HG02588 (cell line): ENCODE measurements around the gene PRDX4.
A peak's percentile ranks its signal among the peaks of the same experiment; 100 is the strongest.
"Not testable (repeated sequence)": the region's sequence is repeated elsewhere in the genome, so short reads cannot be mapped to it uniquely, and the experiment has no call there.

Source experiments
- ATAC-seq: cut with Tn5 transposase; IDR thresholded peaks from one replicate; pipeline ENCODE4 v1.9.1; 2021; ENCODE audit warnings: mild to moderate bottlenecking, moderate library complexity; ENCODE audit not compliant: unreplicated experiment

PRDX4 gene

DNA sequence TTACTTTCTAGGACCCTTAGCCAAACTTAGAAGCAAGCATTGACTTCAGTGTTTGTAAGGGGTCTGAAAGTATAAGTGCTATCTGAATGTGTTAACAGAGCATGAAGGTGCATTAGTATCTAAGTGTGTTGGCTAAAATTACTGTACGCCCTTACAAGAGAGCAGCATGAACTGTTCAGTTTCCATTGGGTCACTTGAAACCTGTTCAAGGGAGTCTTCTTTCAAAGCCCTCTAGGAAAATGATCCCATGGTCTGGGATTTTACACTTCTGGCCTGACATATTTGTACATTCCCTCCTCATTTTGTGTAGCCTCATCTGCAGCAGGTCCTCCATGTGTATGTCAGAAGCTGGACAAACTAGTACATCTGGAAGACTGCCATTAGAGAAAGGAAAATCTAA, 3.2 kb downstream of the PRDX4 start:
- no peak for ATAC-seq

GRCh38 chrX:23673108-23673507, 5.8 kb downstream of the PRDX4 start:
- ATAC-seq: no peak

DNA sequence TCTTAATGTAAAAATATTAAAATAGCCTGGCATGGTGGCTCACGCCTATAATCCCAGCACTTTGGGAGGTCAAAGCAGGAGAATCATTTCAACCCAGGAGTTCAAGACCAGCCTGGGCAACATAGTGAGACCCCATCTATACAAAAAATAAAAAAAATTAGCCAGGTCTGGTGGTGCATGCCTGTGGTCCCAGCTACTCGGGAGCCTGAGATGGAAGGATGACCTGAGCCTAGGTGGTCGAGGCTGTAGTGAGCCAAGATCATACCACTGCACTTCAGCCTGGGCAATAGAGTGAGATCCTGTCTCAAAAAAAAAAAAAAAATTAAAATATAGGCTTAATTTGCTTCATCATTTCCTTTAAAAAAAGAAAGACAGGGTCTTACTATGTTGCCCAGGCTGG, 9.2 kb downstream of the PRDX4 start:
- ATAC-seq: not testable (repeated sequence)

DNA sequence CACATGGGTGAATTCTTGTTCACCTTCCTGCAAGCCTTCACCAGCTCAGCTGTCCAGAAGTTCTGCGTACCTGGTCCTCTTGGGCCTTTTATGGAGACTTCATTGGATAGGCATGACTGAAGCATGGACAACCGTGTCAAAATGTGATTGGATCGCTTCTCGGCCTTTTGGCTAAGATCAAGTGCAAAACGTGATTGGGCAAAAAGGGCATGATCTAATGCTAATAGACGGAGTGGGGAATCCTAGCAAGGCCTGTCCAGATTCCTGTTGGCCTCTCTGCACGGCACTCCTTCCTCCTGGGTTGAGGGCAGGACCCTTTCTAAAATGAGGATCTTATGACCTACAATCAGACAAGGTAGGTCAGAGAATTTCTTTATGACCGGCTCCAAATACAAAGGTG, 24.9 kb downstream of the PRDX4 start:
- ATAC-seq: no peak

DNA sequence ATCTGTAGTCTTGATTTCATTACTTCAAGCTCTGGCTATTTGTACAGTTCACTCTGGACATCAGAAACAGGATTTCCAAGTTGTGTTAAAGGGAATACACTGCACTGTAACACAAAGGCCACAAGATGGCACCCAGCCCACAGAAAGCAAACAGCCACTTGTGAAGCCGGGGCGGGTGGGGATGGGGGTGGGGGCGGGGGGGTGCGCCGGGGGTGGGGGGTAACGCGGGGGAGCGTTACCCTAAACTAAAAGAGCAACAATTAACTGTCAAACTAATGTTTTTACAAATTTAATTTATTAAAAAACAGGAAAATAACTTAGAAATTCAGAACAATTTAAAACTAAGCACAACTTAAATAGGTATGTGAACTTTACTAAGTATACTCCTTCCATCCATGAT, 27.3 kb downstream of the PRDX4 start:
- no peak for ATAC-seq

DNA sequence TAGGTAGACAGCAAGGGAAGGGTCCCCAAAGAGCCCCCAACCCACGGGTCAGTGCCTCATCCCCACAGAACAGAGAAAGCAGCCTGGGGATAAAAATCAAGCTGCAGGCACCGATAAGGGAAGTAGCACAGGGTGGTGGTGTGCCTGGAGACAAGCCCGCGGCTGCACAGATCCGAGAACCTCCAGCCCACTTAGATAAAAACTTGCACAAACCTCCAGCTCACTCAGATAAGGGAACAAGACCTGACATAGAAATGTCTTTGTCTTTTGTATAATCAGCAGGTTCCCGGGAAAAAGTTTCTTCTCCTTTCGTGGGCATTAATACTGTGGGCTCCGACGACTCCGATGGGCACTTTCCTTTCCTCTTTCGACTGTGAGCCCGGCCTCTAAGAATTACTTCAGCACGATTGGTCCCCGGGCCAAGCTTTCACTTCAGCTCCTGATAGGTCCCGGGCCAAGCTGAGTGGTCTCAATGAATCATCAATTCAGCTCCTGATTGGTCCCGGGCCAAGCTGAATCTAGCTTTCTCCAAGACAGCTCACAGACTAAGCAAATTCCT, 32.4 kb downstream of the PRDX4 start:
- no peak for ATAC-seq

- no peak for ATAC-seq
These were observed 37.4 kb downstream of the PRDX4 start for GRCh38 chrX:23704673-23705206.

DNA sequence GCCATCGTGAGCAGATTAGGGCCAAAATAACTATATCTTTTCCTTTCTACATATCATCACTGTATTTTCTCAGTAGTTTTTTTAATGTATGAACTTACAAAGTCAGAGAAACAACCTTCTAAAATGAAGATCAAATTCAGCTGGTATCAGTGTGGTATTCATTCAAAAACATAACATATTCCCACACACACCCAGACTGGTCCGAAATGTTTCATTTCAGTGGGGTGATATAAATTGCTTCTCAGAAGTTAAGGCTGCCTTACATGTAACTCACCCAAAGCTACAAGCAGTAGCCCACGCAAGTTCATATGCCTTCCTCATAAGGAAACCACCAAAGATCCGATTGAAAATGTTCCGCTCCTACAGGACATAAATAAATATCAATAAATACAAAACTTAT, 37.9 kb downstream of the PRDX4 start:
- ATAC-seq: no peak

DNA sequence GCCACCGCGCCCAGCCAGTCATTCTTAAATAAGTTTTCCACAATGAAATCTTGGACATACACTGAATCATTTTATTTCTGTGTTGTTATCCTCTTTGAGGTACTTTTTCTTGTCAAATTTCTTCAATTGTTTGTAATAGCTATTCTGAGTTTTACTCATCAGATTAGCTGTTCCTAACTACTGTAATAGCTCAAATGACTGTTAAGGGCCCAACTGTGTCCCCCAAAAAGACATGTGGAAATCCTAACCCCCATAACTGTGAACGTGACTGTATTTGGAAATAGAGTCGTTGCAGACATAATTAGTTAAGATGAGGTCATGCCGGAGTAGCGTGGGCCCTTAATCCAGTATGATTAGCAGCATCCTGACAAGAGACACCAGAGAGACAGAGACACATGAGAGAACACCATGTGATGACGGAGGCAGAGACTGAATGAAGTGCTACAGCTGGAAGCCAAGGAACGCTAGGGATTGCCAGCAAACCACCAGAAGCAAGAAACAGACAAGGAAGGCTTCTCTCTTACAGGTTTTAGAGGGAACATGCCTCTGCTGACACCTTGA, 52.9 kb downstream of the PRDX4 start:
- ATAC-seq: no peak

- ATAC-seq: no peak
These were observed 58.9 kb downstream of the PRDX4 start for GRCh38 chrX:23726191-23726590.

DNA sequence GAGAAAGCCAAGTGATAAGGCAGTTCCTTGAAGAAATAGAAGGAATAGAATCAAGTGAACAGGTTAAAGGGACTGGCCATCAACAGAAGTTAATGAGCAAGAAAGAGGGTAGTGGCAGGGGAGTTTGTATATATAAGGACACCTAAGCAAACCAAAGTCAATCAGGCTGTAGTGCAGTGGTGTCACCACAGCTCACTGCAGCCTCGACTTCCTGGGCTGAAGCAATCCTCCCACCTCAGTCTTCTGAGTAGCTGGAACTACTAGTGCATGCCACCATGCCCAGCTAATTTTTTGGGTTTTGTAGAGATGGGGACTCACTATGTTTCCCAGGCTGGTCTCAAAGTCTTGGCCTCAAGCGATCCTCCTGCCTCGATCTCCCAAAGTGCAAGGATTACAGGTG, 59.9 kb downstream of the PRDX4 start:
- no peak for ATAC-seq

- no peak for ATAC-seq
These were observed 61.9 kb downstream of the PRDX4 start for GRCh38 chrX:23729214-23729613.

DNA sequence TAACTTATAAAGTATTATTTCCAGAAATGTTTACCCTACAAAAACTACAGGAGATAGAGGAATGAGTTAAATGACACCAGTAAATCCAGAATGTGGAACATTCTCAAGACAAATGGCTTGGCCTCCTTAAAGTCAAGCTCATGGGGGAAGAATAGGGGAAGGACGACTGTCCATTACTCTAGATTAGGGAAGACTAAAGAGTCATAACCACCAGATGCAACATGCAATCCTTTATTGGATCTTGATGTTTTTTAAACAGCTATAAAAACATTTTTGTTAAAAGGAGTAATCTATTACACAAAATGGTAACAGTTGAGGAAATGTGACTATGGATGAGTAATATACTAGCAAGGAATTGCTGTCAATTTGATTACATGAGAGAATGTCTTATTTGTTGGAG, 64.7 kb downstream of the PRDX4 start:
- ATAC-seq: no peak

DNA sequence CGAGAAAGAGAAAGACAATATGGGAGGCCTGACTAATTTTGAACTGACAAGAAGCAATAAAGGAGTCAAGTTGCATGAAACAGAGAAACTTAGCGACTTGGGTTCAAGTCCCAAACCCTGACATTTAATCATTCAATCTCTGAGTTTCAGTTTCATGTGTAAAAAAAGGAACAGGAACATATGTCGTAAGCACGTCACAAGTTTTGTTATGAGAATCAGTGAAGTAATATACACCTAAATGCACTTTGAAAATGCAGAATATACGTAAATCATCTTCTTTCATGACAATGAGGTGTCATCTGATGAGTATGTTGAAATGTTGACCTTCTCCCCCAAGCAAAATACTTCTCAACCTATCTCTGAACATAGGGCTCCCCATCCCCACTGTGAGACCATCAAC, 65.4 kb downstream of the PRDX4 start:
- peak; percentile 73 for ATAC-seq
